ENCODE results near the gene AXL.

DNA sequence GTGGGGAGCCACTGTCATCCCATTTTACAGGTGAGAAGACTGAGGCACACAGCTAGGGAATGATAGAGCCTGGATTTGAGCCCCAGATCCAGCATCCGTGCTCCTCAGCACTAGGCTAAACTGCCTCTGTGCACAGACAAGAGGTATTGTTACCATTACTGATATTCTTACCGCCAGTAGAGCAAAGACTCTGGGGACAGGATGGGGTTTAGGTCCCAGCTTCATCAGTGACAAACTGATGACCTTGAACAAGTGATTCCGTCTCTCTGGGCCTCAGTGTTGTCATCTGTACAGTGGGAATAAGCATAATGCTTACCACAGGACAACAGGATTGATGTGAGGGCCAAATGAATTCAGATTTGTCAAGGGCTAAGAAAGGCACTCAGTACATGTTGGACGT is 16.5 kb downstream of the AXL start:
- TF ChIP-seq, protein P1, sequence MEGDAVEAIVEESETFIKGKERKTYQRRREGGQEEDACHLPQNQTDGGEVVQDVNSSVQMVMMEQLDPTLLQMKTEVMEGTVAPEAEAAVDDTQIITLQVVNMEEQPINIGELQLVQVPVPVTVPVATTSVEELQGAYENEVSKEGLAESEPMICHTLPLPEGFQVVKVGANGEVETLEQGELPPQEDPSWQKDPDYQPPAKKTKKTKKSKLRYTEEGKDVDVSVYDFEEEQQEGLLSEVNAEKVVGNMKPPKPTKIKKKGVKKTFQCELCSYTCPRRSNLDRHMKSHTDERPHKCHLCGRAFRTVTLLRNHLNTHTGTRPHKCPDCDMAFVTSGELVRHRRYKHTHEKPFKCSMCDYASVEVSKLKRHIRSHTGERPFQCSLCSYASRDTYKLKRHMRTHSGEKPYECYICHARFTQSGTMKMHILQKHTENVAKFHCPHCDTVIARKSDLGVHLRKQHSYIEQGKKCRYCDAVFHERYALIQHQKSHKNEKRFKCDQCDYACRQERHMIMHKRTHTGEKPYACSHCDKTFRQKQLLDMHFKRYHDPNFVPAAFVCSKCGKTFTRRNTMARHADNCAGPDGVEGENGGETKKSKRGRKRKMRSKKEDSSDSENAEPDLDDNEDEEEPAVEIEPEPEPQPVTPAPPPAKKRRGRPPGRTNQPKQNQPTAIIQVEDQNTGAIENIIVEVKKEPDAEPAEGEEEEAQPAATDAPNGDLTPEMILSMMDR (IDR thresholded peaks at IDR 0.05; ENCODE audit: low read depth, low read length) = no peak
- TF ChIP-seq EZH2phosphoT487 (IDR thresholded peaks at IDR 0.05; ENCODE audit: low read depth) = no peak

Measured in OCI-LY3 (cell line).